B cell (primary cell): ENCODE results near the gene ATAD5. TPM values are rescaled to one million over a fixed set of nuclear protein-coding genes. Genes with fewer than 3 reads are reported as not detected.
"Not testable (repeated sequence)": the region's sequence is repeated elsewhere in the genome, so short reads cannot be mapped to it uniquely, and the experiment has no call there.

Source experiments
- ATAC-seq: fragments of 200-7000 bp; cut with Tn5 transposase; one replicate; pipeline ENCODE4 v1.10.0; 2021; ENCODE audit warnings: low read depth, mild to moderate bottlenecking, moderate number of reproducible peaks, moderate library complexity
- CTCF ChIA-PET: fragments of 350-600 bp; sonication (Branson Sonifier 250); formaldehyde crosslinking; loops from one replicate; lab custom pipeline; 2021; ENCODE audit warnings: antibody characterized with exemption, inconsistent platforms; lab: Charles Lee
- POLR2A ChIA-PET: fragments of 350-600 bp; sonication (Branson Sonifier 250); formaldehyde crosslinking; loops from one replicate; lab custom pipeline; 2021; ENCODE audit warnings: antibody characterized with exemption; lab: Charles Lee
- DNase-seq: peaks from one replicate; pipeline ENCODE4 v3.0.0; 2013
- H2AFZ ChIP-seq: 2 replicates; pipeline ENCODE4 v1.6.1; 2012; ENCODE audit warnings: mild to moderate bottlenecking, low read depth, low read length; ENCODE audit not compliant: insufficient read depth, poor library complexity, severe bottlenecking
- H3K27ac ChIP-seq, 2 donors: 1 replicate in 1 of 2; 2 replicates in 1 of 2; pipeline ENCODE4 v1.5.1; 2012 to 2013; ENCODE audit warnings: low read length in 2 of 2, mild to moderate bottlenecking in 2 of 2, moderate library complexity in 1 of 2
- H3K27me3 ChIP-seq, 4 experiments: fragments of 200-600 bp in 1 of 4; sonication (generic) in 1 of 4; replicated peaks in 1 of 4; 1 replicate in 2 of 4; 2 replicates in 2 of 4; pipeline versions ENCODE4 v1.6.1 to v1.7.0; 2013 to 2016; ENCODE audit warnings: low read length in 3 of 4, mild to moderate bottlenecking in 2 of 4, mixed read lengths in 1 of 4, moderate library complexity in 1 of 4; ENCODE audit not compliant: insufficient read depth in 4 of 4, control insufficient read depth in 3 of 4; ENCODE audit errors: control extremely low read depth in 1 of 4
- H3K36me3 ChIP-seq, 2 experiments: replicated peaks in 1 of 2; 1 replicate in 1 of 2; 2 replicates in 1 of 2; pipeline versions ENCODE4 v1.6.1 to v1.7.1; 2013; ENCODE audit warnings: low read length in 1 of 2; ENCODE audit not compliant: insufficient read depth in 2 of 2, control insufficient read depth in 1 of 2; ENCODE audit errors: control extremely low read depth in 1 of 2, extremely low read depth in 1 of 2
- H3K4me1 ChIP-seq, 2 donors: fragments of 200-600 bp in 1 of 2; sonication (generic) in 1 of 2; 1 replicate in 1 of 2; 2 replicates in 1 of 2; pipeline versions ENCODE4 v1.5.1 to v1.6.1; 2013 to 2017; ENCODE audit warnings: low read length in 2 of 2; ENCODE audit not compliant: control insufficient read depth in 2 of 2, insufficient read depth in 2 of 2
- H3K4me2 ChIP-seq: replicated peaks from 2 replicates; pipeline ENCODE3; 2012; ENCODE audit warnings: mild to moderate bottlenecking, low read depth, low read length; ENCODE audit not compliant: poor library complexity, severe bottlenecking
- H3K4me3 ChIP-seq, 5 experiments: fragments of 200-600 bp in 1 of 5; sonication (generic) in 1 of 5; 1 replicate in 3 of 5; 2 replicates in 2 of 5; pipeline versions ENCODE4 v1.5.1 to v1.7.0; 2011 to 2016; ENCODE audit warnings: low read length in 4 of 5, mild to moderate bottlenecking in 4 of 5, low read depth in 2 of 5, control low read depth in 1 of 5, moderate library complexity in 1 of 5; ENCODE audit not compliant: insufficient read depth in 1 of 5; ENCODE audit errors: control extremely low read depth in 1 of 5, extremely low read depth in 1 of 5
- H3K79me2 ChIP-seq: fragments of 200-600 bp; sonication (generic); one replicate; pipeline ENCODE4 v1.6.0; 2016; ENCODE audit warnings: low read length; ENCODE audit not compliant: control insufficient read depth, insufficient read depth
- H3K9ac ChIP-seq: fragments of 200-600 bp; sonication (generic); 2 replicates; pipeline ENCODE4 v1.6.1; 2017; ENCODE audit warnings: mild to moderate bottlenecking, low read length, moderate library complexity
- H3K9me3 ChIP-seq, 3 donors: one replicate each; pipeline versions ENCODE4 v1.6.1 to v1.7.1; 2013; ENCODE audit warnings: low read length in 2 of 3; ENCODE audit not compliant: control insufficient read depth in 2 of 3, insufficient read depth in 1 of 3; ENCODE audit errors: control extremely low read depth in 1 of 3
- H4K20me1 ChIP-seq: 2 replicates; pipeline ENCODE4 v1.6.0; 2012; ENCODE audit warnings: mild to moderate bottlenecking, low read length; ENCODE audit not compliant: insufficient read depth, control insufficient read depth, poor library complexity, severe bottlenecking
- H3K27ac Mint-ChIP-seq: one replicate; pipeline ENCODE4 v1.8.0; 2021; ENCODE audit warnings: mixed read lengths
- H3K27me3 Mint-ChIP-seq: one replicate; pipeline ENCODE4 v1.8.0; 2021; ENCODE audit warnings: mixed read lengths
- H3K4me1 Mint-ChIP-seq: one replicate; pipeline ENCODE4 v1.8.0; 2021; ENCODE audit warnings: mixed read lengths
- H3K4me3 Mint-ChIP-seq: one replicate; pipeline ENCODE4 v1.8.0; 2021; ENCODE audit warnings: mixed read lengths
- H3K9me3 Mint-ChIP-seq: one replicate; pipeline ENCODE4 v1.8.0; 2022; ENCODE audit warnings: mixed read lengths; ENCODE audit not compliant: insufficient read depth
- CTCF ChIP-seq: fragments of 200-600 bp; IDR thresholded peaks from one replicate; pipeline ENCODE4 v1.8.0; 2022; ENCODE audit warnings: antibody characterized with exemption, mild to moderate bottlenecking
- EZH2 ChIP-seq: IDR thresholded peaks from 2 replicates; pipeline ENCODE4 v1.6.1; 2012; ENCODE audit warnings: borderline replicate concordance, low read depth, mild to moderate bottlenecking, moderate library complexity, low read length; ENCODE audit not compliant: insufficient read depth, poor library complexity, severe bottlenecking
- WGBS: methylation state at CpG from one replicate; pipeline ENCODE4 v1.1.5; 2013; ENCODE audit warnings: missing lambda C conversion rate; ENCODE audit not compliant: insufficient coverage; 5-methylcytosine and 5-hydroxymethylcytosine counted together
- intact Hi-C: fragments of 100-400 bp; cut with micrococcal nuclease; formaldehyde crosslinking; loops from one replicate; pipeline ENCODE4 v1.10.0; 2022
- polyA plus RNA-seq: library from polyadenylated mRNA; depleted of rRNA; stranded (reverse); fragments of >200 nt; gene quantifications from 2 replicates; pipeline ENCODE4 v1.2.3, GENCODE V29; 2012
- total RNA-seq, 2 donors: library from RNA; stranded (reverse); fragments of 120-200 nt in 1 of 2; gene quantifications; 1 replicate in 1 of 2; 2 replicates in 1 of 2; pipeline versions ENCODE4 v1.2.3 to v1.2.4, GENCODE V29; 2013 to 2022

The ATAD5 gene
- total and polyA plus RNA-seq, 2 donors (not counting 1 experiment from before 2014, with no cell fraction given), result 1.2 to 7.3 TPM

GRCh38 chr17:30928584-30928983 is 96.8 kb downstream of the ATAD5 start:
- Histone ChIP-seq H4K20me1 (no peaks in the 10 kb centered on the region), H3K27me3 (no peaks in the 10 kb centered on the region), H3K27ac (no peak overlapping the region), H3K9ac (no peak overlapping the region), H3K4me3 (no peak overlapping the region), H3K4me2 (no peak overlapping the region), H3K36me3 (peaks cover 0 to 8% of the 10 kb centered on the region in 2 experiments), H3K9me3 (no peaks in the 10 kb centered on the region), H3K79me2 (no peaks in the 10 kb centered on the region), H2AFZ (no peak overlapping the region), H3K4me1 (no peaks in the 10 kb centered on the region)
- Mint-ChIP-seq H3K4me3 (no peak overlapping the region), H3K27ac (no peak overlapping the region), H3K9me3 (no peaks in the 10 kb centered on the region), H3K4me1 (no peaks in the 10 kb centered on the region), H3K27me3 (no peaks in the 10 kb centered on the region)
- DNase-seq (no peak), ATAC-seq (no peak)
- no peak for TF ChIP-seq CTCF
- ChIA-PET CTCF (interaction anchor here (0.6 kb wide), 1 partner anchor 587 kb away, joined by 4 read pairs; no protein-coding TSS in a partner anchor), POLR2A (no interaction called here)
- intact Hi-C loops, result no loop called here
- WGBS, result no CpG with 5 or more reads among the region's 3 CpGs

- intact Hi-C loops, result no loop called here
- Histone ChIP-seq H3K27me3 (no peaks in the 10 kb centered on the region), H3K4me3 (no peak overlapping the region), H3K36me3 (peaks cover 0 to 8% of the 10 kb centered on the region in 2 experiments), H3K9ac (no peak overlapping the region), H3K79me2 (no peaks in the 10 kb centered on the region), H4K20me1 (no peaks in the 10 kb centered on the region), H3K9me3 (no peaks in the 10 kb centered on the region), H3K27ac (no peak overlapping the region), H2AFZ (no peak overlapping the region), H3K4me1 (no peaks in the 10 kb centered on the region), H3K4me2 (no peak overlapping the region)
- POLR2A ChIA-PET, result no interaction called here
- no peaks in the 10 kb centered on the region for H3K9me3 Mint-ChIP-seq
- TF ChIP-seq EZH2 (no peak), CTCF (no peak)
- no peaks in the 10 kb centered on the region for H3K4me1 Mint-ChIP-seq
- DNase-seq, result no peak
- CTCF ChIA-PET, result no interaction called here
- no peaks in the 10 kb centered on the region for H3K27me3 Mint-ChIP-seq
- no peak for ATAC-seq
- no peak overlapping the region for H3K27ac Mint-ChIP-seq
- no peak overlapping the region for H3K4me3 Mint-ChIP-seq
- WGBS, result 92% methylated on average over 8 of the region's 8 CpGs
Measured at GRCh38 chr17:30929081-30929633, 97.4 kb downstream of the ATAD5 start.

- CTCF ChIA-PET, result interaction anchor here (1.2 kb wide), 1 partner anchor 28 kb away, joined by 3 read pairs; no protein-coding TSS in a partner anchor
- intact Hi-C loops, H3K9me3 Mint-ChIP-seq, H3K4me2 ChIP-seq, H4K20me1 ChIP-seq, H3K27me3 Mint-ChIP-seq, H3K27ac ChIP-seq, H2AFZ ChIP-seq, H3K4me3 Mint-ChIP-seq, DNase-seq, H3K9ac ChIP-seq, H3K27ac Mint-ChIP-seq, H3K36me3 ChIP-seq, H3K79me2 ChIP-seq, POLR2A ChIA-PET, H3K4me3 ChIP-seq, H3K4me1 ChIP-seq, H3K9me3 ChIP-seq, H3K4me1 Mint-ChIP-seq, H3K27me3 ChIP-seq, ATAC-seq: not testable (repeated sequence)
- 100% methylated on average over 2 of the region's 3 CpGs for whole genome bisulfite sequencing
Measured at GRCh38 chr17:30929861-30930260, 98.1 kb downstream of the ATAD5 start.
